Neural cell (in vitro differentiated cells): Measurements from ENCODE around the gene GAN. TPM values are rescaled to one million over a fixed set of nuclear protein-coding genes. Genes with fewer than 3 reads are reported as not detected.

Source experiments
- H2AFZ ChIP-seq: fragments of 200-600, 300-800 bp; sonication (generic), shearing (Covaris generic); 2 replicates; pipeline ENCODE4 v1.6.0; 2014; ENCODE audit warnings: low read depth, mild to moderate bottlenecking, antibody characterized with exemption, low read length, moderate library complexity
- H3F3A ChIP-seq: fragments of 200-600 bp; shearing (Covaris generic); 2 replicates; pipeline ENCODE4 v1.6.1; 2016; ENCODE audit warnings: mild to moderate bottlenecking, moderate library complexity, mixed read lengths, antibody characterized with exemption, low read length; ENCODE audit not compliant: insufficient read depth, poor library complexity, severe bottlenecking
- H3K27ac ChIP-seq: fragments of 200-600, 300-800 bp; sonication (generic), shearing (Covaris generic); 2 replicates; pipeline ENCODE4 v1.5.1; 2014; ENCODE audit warnings: mild to moderate bottlenecking, low read length, moderate library complexity
- H3K27me3 ChIP-seq: fragments of 300-800, 200-600 bp; sonication (generic), shearing (Covaris generic); 2 replicates; pipeline ENCODE4 v1.6.0; 2014; ENCODE audit warnings: mild to moderate bottlenecking, low read depth, low read length, moderate library complexity; ENCODE audit not compliant: insufficient read depth
- H3K36me3 ChIP-seq: fragments of 300-800, 200-600 bp; sonication (generic), shearing (Covaris generic); 2 replicates; pipeline ENCODE4 v1.5.1; 2014; ENCODE audit warnings: mild to moderate bottlenecking, antibody characterized with exemption, low read length, moderate library complexity; ENCODE audit not compliant: insufficient read depth
- H3K4me2 ChIP-seq: fragments of 300-800, 200-600 bp; sonication (generic), shearing (Covaris generic); 2 replicates; pipeline ENCODE4 v1.6.0; 2014; ENCODE audit warnings: mild to moderate bottlenecking, low read length
- H3K4me3 ChIP-seq: fragments of 300-800, 200-600 bp; sonication (generic), shearing (Covaris generic); 2 replicates; pipeline ENCODE4 v1.5.1; 2014; ENCODE audit warnings: mild to moderate bottlenecking, low read length, moderate library complexity
- H3K79me2 ChIP-seq: fragments of 200-600 bp; shearing (Covaris generic); replicated peaks from 2 replicates; pipeline ENCODE4 v1.6.0; 2014; ENCODE audit warnings: mild to moderate bottlenecking, low read length, moderate library complexity; ENCODE audit not compliant: insufficient read depth
- H3K9ac ChIP-seq: fragments of 300-800, 200-600 bp; sonication (generic), shearing (Covaris generic); 2 replicates; pipeline ENCODE4 v1.6.1; 2016; ENCODE audit warnings: mild to moderate bottlenecking, low read length, mixed read lengths
- H3K9me2 ChIP-seq: fragments of 200-600 bp; shearing (Covaris generic); 2 replicates; pipeline ENCODE4 v1.6.1; 2016; ENCODE audit warnings: mild to moderate bottlenecking, low read length, mixed read lengths; ENCODE audit not compliant: insufficient read depth
- H3K9me3 ChIP-seq: fragments of 200-600, 300-800 bp; sonication (generic), shearing (Covaris generic); 2 replicates; pipeline ENCODE4 v1.6.1; 2016; ENCODE audit warnings: mild to moderate bottlenecking, mixed run types, low read length, moderate library complexity, mixed read lengths
- H4K20me1 ChIP-seq: fragments of 200-600 bp; shearing (Covaris generic); 2 replicates; pipeline ENCODE4 v1.6.1; 2016; ENCODE audit warnings: mild to moderate bottlenecking, mixed run types; ENCODE audit not compliant: insufficient read depth
- EP300 ChIP-seq: fragments of 450-650 bp; conservative IDR thresholded peaks from 2 replicates; pipeline ENCODE4 v1.6.1; 2014; ENCODE audit warnings: antibody characterized with exemption, mild to moderate bottlenecking, moderate library complexity; ENCODE audit not compliant: poor library complexity, severe bottlenecking
- EZH2 ChIP-seq: fragments of 200-600, 300-800 bp; shearing (Covaris generic), sonication (generic); IDR thresholded peaks from 2 replicates; pipeline ENCODE4 v1.6.1; 2014; ENCODE audit warnings: antibody characterized with exemption, low read length, borderline replicate concordance, mild to moderate bottlenecking; ENCODE audit not compliant: insufficient read depth, poor library complexity, severe bottlenecking
- MXI1 ChIP-seq: fragments of 450-650 bp; conservative IDR thresholded peaks from 2 replicates; pipeline ENCODE4 v1.6.1; 2014; ENCODE audit warnings: antibody characterized with exemption, mild to moderate bottlenecking; ENCODE audit not compliant: poor library complexity, severe bottlenecking
- POLR2AphosphoS5 ChIP-seq: IDR thresholded peaks from 2 replicates; pipeline ENCODE4 v1.6.1; 2012
- RAD21 ChIP-seq: fragments of 450-650 bp; conservative IDR thresholded peaks from 2 replicates; pipeline ENCODE4 v1.6.1; 2014; ENCODE audit warnings: antibody characterized with exemption, mild to moderate bottlenecking, moderate library complexity
- polyA plus RNA-seq: library from polyadenylated mRNA; depleted of rRNA; stranded (reverse); fragments of >200 nt; gene quantifications from 2 replicates; pipeline ENCODE4 v1.2.3, GENCODE V29; 2014
- TF ChIP-seq, protein P1 (sequence below): IDR thresholded peaks from 2 replicates; pipeline ENCODE4 v1.6.1; 2012; ENCODE audit warnings: borderline replicate concordance
- TF ChIP-seq, protein P2 (sequence below): fragments of 450-650 bp; IDR thresholded peaks from 2 replicates; pipeline ENCODE4 v1.5.1; 2014; ENCODE audit warnings: antibody characterized with exemption, mild to moderate bottlenecking, moderate library complexity; ENCODE audit not compliant: poor library complexity, severe bottlenecking

Gene GAN
- polyA plus RNA-seq, 1 donor from 2014 or later, result 9.1 TPM

DNA sequence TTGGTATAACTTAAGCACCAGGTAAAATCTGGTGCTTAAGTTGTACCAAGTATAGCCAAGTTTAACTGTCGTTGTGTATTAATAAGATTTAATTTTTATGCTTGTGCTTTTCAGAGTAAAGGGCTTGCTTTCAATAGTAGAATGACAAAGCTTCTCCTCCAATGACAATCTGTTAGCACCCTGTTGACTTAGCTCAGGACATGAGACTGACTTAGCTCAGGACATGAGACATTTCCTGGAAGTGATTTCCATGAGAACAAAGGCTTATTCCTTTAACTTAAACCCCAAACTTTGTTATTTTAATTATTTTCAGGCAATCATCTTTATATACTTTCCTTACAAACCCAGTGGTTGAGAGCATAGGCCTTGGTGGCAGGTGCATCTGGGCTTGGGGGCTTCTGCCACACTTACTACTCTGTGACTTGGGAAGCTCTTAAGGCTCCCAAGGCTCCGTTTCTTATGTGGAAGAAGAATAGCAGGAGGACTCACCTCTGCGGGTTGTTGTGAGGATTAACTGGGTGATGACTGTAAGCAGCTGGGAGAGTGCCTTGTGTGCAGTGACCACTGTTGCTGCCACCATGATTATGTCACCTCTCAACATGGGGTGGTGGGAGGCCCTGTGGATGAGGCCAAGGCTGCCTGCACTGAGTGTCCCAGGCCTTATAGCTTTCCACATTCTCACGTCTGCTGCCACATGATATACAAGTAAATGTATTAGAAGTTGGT lies 70.4 kb downstream of the GAN start:
- no peaks in the 10 kb centered on the region for H3K79me2 ChIP-seq
- no peaks in the 10 kb centered on the region for H3K36me3 ChIP-seq
- H3K4me2 ChIP-seq, result no peak overlapping the region
- H2AFZ ChIP-seq, result no peak overlapping the region
- H3K9ac ChIP-seq, result no peak overlapping the region
- no peaks in the 10 kb centered on the region for H3K9me2 ChIP-seq
- no peak overlapping the region for H3K27ac ChIP-seq
- H3K27me3 ChIP-seq, result no peaks in the 10 kb centered on the region
- no peaks in the 10 kb centered on the region for H4K20me1 ChIP-seq
- no peak overlapping the region for H3K4me3 ChIP-seq
- peaks cover 8% of the 10 kb centered on the region for H3K9me3 ChIP-seq
- H3F3A ChIP-seq, result no peaks in the 10 kb centered on the region
- TF ChIP-seq MXI1, result no peak
- TF ChIP-seq EP300, result no peak

DNA sequence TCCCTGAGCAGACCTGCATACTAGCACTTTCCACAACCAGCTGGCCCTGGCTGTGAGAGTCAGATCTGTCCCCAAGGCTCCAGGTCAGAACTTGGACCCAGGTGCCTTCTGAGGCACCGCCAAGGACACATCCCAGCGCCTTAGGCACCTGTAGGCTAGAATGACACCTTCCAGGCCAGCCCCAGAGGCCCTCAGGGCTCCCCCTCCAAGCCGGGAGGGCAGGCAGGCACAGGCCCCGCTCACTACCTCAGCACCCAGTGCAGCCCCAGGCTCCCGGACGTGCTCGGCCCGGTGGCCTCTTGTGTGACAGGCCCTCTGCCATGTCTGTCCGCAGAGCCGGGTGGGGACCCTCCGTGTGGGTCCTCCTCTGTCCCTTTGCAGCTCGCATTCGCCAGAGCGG lies 73.6 kb downstream of the GAN start:
- Histone ChIP-seq H3F3A (no peaks in the 10 kb centered on the region), H3K9me3 (peaks cover 8% of the 10 kb centered on the region), H3K9me2 (no peaks in the 10 kb centered on the region), H4K20me1 (no peaks in the 10 kb centered on the region), H3K27ac (no peak overlapping the region), H2AFZ (no peak overlapping the region), H3K4me2 (no peak overlapping the region), H3K9ac (no peak overlapping the region), H3K4me3 (no peak overlapping the region), H3K79me2 (no peaks in the 10 kb centered on the region), H3K36me3 (no peaks in the 10 kb centered on the region), H3K27me3 (no peaks in the 10 kb centered on the region)
- TF ChIP-seq MXI1 (no peak), POLR2AphosphoS5 (no peak), RAD21 (no peak)
- TF ChIP-seq, protein P1, sequence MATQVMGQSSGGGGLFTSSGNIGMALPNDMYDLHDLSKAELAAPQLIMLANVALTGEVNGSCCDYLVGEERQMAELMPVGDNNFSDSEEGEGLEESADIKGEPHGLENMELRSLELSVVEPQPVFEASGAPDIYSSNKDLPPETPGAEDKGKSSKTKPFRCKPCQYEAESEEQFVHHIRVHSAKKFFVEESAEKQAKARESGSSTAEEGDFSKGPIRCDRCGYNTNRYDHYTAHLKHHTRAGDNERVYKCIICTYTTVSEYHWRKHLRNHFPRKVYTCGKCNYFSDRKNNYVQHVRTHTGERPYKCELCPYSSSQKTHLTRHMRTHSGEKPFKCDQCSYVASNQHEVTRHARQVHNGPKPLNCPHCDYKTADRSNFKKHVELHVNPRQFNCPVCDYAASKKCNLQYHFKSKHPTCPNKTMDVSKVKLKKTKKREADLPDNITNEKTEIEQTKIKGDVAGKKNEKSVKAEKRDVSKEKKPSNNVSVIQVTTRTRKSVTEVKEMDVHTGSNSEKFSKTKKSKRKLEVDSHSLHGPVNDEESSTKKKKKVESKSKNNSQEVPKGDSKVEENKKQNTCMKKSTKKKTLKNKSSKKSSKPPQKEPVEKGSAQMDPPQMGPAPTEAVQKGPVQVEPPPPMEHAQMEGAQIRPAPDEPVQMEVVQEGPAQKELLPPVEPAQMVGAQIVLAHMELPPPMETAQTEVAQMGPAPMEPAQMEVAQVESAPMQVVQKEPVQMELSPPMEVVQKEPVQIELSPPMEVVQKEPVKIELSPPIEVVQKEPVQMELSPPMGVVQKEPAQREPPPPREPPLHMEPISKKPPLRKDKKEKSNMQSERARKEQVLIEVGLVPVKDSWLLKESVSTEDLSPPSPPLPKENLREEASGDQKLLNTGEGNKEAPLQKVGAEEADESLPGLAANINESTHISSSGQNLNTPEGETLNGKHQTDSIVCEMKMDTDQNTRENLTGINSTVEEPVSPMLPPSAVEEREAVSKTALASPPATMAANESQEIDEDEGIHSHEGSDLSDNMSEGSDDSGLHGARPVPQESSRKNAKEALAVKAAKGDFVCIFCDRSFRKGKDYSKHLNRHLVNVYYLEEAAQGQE, result no peak
- TF ChIP-seq, protein P2, sequence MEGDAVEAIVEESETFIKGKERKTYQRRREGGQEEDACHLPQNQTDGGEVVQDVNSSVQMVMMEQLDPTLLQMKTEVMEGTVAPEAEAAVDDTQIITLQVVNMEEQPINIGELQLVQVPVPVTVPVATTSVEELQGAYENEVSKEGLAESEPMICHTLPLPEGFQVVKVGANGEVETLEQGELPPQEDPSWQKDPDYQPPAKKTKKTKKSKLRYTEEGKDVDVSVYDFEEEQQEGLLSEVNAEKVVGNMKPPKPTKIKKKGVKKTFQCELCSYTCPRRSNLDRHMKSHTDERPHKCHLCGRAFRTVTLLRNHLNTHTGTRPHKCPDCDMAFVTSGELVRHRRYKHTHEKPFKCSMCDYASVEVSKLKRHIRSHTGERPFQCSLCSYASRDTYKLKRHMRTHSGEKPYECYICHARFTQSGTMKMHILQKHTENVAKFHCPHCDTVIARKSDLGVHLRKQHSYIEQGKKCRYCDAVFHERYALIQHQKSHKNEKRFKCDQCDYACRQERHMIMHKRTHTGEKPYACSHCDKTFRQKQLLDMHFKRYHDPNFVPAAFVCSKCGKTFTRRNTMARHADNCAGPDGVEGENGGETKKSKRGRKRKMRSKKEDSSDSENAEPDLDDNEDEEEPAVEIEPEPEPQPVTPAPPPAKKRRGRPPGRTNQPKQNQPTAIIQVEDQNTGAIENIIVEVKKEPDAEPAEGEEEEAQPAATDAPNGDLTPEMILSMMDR, result no peak

DNA sequence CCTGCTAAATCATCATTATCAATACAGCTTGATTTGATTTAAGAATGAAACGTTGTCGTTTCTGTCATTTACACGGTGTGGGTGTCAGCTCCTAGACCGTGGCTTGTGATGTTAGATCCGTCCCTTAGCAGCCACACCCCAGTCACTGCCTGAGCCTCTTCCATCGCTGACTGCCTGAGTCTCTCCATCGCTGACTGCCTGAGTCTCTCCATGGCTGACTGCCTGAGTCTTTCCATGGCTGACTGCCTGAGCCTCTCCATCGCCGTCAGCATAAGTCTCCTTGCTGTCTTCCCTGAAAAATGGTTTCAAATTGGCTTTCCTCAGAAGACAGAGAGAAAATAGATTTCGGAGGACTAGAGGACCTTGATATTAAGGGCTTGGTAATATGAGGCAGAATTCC lies 76.1 kb downstream of the GAN start:
- no peak overlapping the region for H3K27ac ChIP-seq
- no peak for TF ChIP-seq EP300
- TF ChIP-seq, protein P1, result no peak
- TF ChIP-seq EZH2, result no peak
- no peaks in the 10 kb centered on the region for H3K79me2 ChIP-seq

More for the DNA sequence above, 76.1 kb downstream of the GAN start:
- H3K36me3 ChIP-seq, result no peaks in the 10 kb centered on the region
- no peaks in the 10 kb centered on the region for H3K27me3 ChIP-seq
- no peak overlapping the region for H3K9ac ChIP-seq
- no peaks in the 10 kb centered on the region for H3F3A ChIP-seq
- H3K9me2 ChIP-seq, result no peaks in the 10 kb centered on the region
- no peak overlapping the region for H3K4me3 ChIP-seq
- no peaks in the 10 kb centered on the region for H4K20me1 ChIP-seq
- H3K9me3 ChIP-seq, result peaks cover 8% of the 10 kb centered on the region
- no peak overlapping the region for H2AFZ ChIP-seq
- no peak overlapping the region for H3K4me2 ChIP-seq
